ENCODE results near the gene DBH. TPM values are rescaled to one million over a fixed set of nuclear protein-coding genes. Genes with fewer than 3 reads are reported as not detected.

The DBH gene
- total RNA-seq, 1 experiment from 2014 or later = not detected

DNA sequence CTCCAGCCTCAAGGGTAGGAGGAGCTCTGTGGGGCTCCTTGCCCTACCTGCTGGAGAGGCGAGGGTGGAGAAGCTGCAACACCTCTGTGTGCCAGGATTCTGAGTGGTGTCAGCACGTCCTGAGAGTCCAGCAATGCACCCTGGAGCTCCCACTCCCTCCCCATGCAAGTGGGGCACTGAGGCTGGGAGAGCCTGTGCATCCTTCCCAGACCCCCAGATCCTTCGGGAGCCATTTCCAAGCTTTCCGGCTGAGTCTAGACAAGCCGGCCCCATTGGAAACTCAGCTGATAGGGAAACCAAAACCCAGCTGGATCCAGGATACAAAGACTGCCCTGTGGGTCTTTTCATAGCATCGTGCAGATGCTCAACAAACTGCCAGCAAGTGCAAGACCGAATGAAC is 28.8 kb upstream of the DBH start:
- Histone ChIP-seq H3K27ac (ENCODE audit: low read depth, low read length) (no peak overlapping the region), H3K4me1 (ENCODE audit: control insufficient read depth in 1 of 2, insufficient read depth in 2 of 2, low read length in 2 of 2) (no peaks in the 10 kb centered on the region), H3K9me2 (ENCODE audit: insufficient read depth) (no peaks in the 10 kb centered on the region), H3K79me2 (ENCODE audit: insufficient read depth, low read length) (no peaks in the 10 kb centered on the region), H3K9me3 (ENCODE audit: control insufficient read depth in 1 of 2, insufficient read depth in 1 of 2, low read depth in 1 of 2, low read length in 2 of 2) (no peaks in the 10 kb centered on the region), H3K36me3 (ENCODE audit: control insufficient read depth in 1 of 2, insufficient read depth in 2 of 2, low read length in 2 of 2) (no peaks in the 10 kb centered on the region), H3K27me3 (ENCODE audit: insufficient read depth, low read length) (peaks cover 49% of the 10 kb centered on the region), H3K4me2 (ENCODE audit: low read length) (no peak overlapping the region), H3K9ac (ENCODE audit: low read length) (no peak overlapping the region), H2AFZ (ENCODE audit: low read depth, low read length, poor library complexity, severe bottlenecking) (no peak overlapping the region), H3K4me3 (replicated peaks in 1 of 2; ENCODE audit: low read depth in 1 of 2, low read length in 2 of 2) (no peak overlapping the region), H4K20me1 (ENCODE audit: insufficient read depth) (no peaks in the 10 kb centered on the region)
- intact Hi-C loops (cut with micrococcal nuclease) = no loop called here
- DNase-seq (ENCODE audit: low read depth, low spot score) (no peak), ATAC-seq (no peak)
- TF ChIP-seq YY1 (IDR thresholded peaks at IDR 0.05; ENCODE audit: extremely low read depth, insufficient replicate concordance, low read depth, low read length) (no peak), FOSL1 (IDR thresholded peaks at IDR 0.05; ENCODE audit: low read depth) (no peak), CEBPB (IDR thresholded peaks at IDR 0.05; ENCODE audit: low read depth) (no peak)
- TF ChIP-seq, protein P1, sequence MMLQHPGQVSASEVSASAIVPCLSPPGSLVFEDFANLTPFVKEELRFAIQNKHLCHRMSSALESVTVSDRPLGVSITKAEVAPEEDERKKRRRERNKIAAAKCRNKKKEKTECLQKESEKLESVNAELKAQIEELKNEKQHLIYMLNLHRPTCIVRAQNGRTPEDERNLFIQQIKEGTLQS (IDR thresholded peaks at IDR 0.05) = no peak
- CTCF ChIA-PET = interaction anchor here (0.7 kb wide), 1 partner anchor 18 kb away, joined by 3 read pairs; no protein-coding TSS in a partner anchor
- RAD21 ChIA-PET (ENCODE audit: low non-redundant PET in 1 of 2, low total read pairs in 2 of 2, uncharacterized antibody in 2 of 2, unreplicated experiment in 2 of 2) = no interaction called here
- no TSS peak for BruUV-seq (replicated peaks)
- POLR2A ChIA-PET = no interaction called here

DNA sequence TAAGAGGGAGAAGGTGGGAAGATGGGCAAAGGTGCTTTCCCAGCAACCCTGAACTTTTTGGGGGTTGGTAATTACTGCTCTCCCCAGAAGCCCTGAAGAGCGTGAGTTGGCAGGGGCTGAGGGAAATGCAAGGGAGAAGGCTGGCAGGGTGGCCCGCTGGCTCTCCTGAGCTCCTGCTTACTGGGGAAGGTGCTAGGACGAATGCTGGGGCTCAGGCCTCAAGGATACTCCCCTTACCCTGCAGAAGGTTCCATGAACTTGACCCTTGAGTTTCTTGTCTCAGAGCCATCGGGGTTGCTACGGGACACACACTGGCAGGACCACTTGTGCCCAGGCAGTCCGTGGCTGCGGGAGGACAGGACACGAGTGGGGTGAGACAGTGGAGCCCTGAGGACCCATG is 28.2 kb upstream of the DBH start:
- H3K9me3 ChIP-seq (ENCODE audit: control insufficient read depth in 1 of 2, insufficient read depth in 1 of 2, low read depth in 1 of 2, low read length in 2 of 2) = no peaks in the 10 kb centered on the region
- H3K27me3 ChIP-seq (ENCODE audit: insufficient read depth, low read length) = peaks cover 54% of the 10 kb centered on the region
- H3K36me3 ChIP-seq (ENCODE audit: control insufficient read depth in 1 of 2, insufficient read depth in 2 of 2, low read length in 2 of 2) = no peaks in the 10 kb centered on the region
- H2AFZ ChIP-seq (ENCODE audit: low read depth, low read length, poor library complexity, severe bottlenecking) = no peak overlapping the region
- no peak overlapping the region for H3K4me2 ChIP-seq (ENCODE audit: low read length)
- H3K27ac ChIP-seq (ENCODE audit: low read depth, low read length) = no peak overlapping the region
- ChIA-PET POLR2A (no interaction called here), CTCF (interaction anchor here (0.7 kb wide), 1 partner anchor 19 kb away, joined by 3 read pairs; no protein-coding TSS in a partner anchor), RAD21 (ENCODE audit: low non-redundant PET in 1 of 2, low total read pairs in 2 of 2, uncharacterized antibody in 2 of 2, unreplicated experiment in 2 of 2) (no interaction called here)
- H4K20me1 ChIP-seq (ENCODE audit: insufficient read depth) = no peaks in the 10 kb centered on the region
- no peaks in the 10 kb centered on the region for H3K79me2 ChIP-seq (ENCODE audit: insufficient read depth, low read length)
- no peak for ATAC-seq
- H3K9me2 ChIP-seq (ENCODE audit: insufficient read depth) = no peaks in the 10 kb centered on the region
- DNase-seq (ENCODE audit: low read depth, low spot score) = no peak
- H3K4me1 ChIP-seq (ENCODE audit: control insufficient read depth in 1 of 2, insufficient read depth in 2 of 2, low read length in 2 of 2) = no peaks in the 10 kb centered on the region
- no peak overlapping the region for H3K4me3 ChIP-seq (replicated peaks in 1 of 2; ENCODE audit: low read depth in 1 of 2, low read length in 2 of 2)
- no peak overlapping the region for H3K9ac ChIP-seq (ENCODE audit: low read length)
- TF ChIP-seq CEBPB (IDR thresholded peaks at IDR 0.05; ENCODE audit: low read depth) (no peak), POLR2AphosphoS5 (IDR thresholded peaks at IDR 0.05; ENCODE audit: low read depth, low read length) (no peak)
- intact Hi-C loops (cut with micrococcal nuclease) = no loop called here
- BruUV-seq (replicated peaks) = no TSS peak
